Measurements from ENCODE around the gene SH3PXD2A. TPM values are rescaled to one million over a fixed set of nuclear protein-coding genes. Genes with fewer than 3 reads are reported as not detected.

Gene SH3PXD2A
- total RNA-seq, 2 experiments from 2014 or later = 6.9 to 7.0 TPM

- no peak for TF ChIP-seq CTCF (IDR thresholded peaks at IDR 0.05)
- H3K9me3 Mint-ChIP-seq = no peaks in the 10 kb centered on the region
- no peaks in the 10 kb centered on the region for H3K9me3 ChIP-seq (ENCODE audit: control insufficient read depth in 1 of 2, insufficient read depth in 1 of 2, low read length in 2 of 2)
- CTCF ChIA-PET = no interaction called here
- no peak overlapping the region for H3K4me3 Mint-ChIP-seq
- no peaks in the 10 kb centered on the region for H3K27me3 Mint-ChIP-seq
- no peak overlapping the region for H3K27ac ChIP-seq (ENCODE audit: low read depth in 1 of 2, low read length in 2 of 2)
- H3K4me1 Mint-ChIP-seq (ENCODE audit: low read depth) = peaks cover 16% of the 10 kb centered on the region
- no peak for ATAC-seq (ENCODE audit: poor library complexity)
- no peaks in the 10 kb centered on the region for H3K36me3 Mint-ChIP-seq (ENCODE audit: low read depth)
- peak overlapping the region; percentile 95 for H3K27ac Mint-ChIP-seq
- H3K27me3 ChIP-seq (ENCODE audit: control insufficient read depth in 1 of 2, insufficient read depth in 2 of 2, low read length in 2 of 2) = no peaks in the 10 kb centered on the region
- peaks cover 29% of the 10 kb centered on the region for H3K4me1 ChIP-seq (ENCODE audit: insufficient read depth, low read length)
- H3K4me3 ChIP-seq (ENCODE audit: low read length) = no peak overlapping the region
- no peak for DNase-seq
- POLR2A ChIA-PET = no interaction called here
- intact Hi-C loops (cut with DNase I, micrococcal nuclease) = no loop called here
- no peaks in the 10 kb centered on the region for H3K36me3 ChIP-seq (ENCODE audit: insufficient read depth, low read length)
Observed at GRCh38 chr10:103676058-103676785, 179.2 kb downstream of the SH3PXD2A start.

GRCh38 chr10:103673606-103674005 is 181.8 kb downstream of the SH3PXD2A start:
- no peaks in the 10 kb centered on the region for H3K9me3 Mint-ChIP-seq
- Histone ChIP-seq H3K27me3 (ENCODE audit: control insufficient read depth in 1 of 2, insufficient read depth in 2 of 2, low read length in 2 of 2) (no peaks in the 10 kb centered on the region), H3K9me3 (ENCODE audit: control insufficient read depth in 1 of 2, insufficient read depth in 1 of 2, low read length in 2 of 2) (no peaks in the 10 kb centered on the region), H3K27ac (ENCODE audit: low read depth in 1 of 2, low read length in 2 of 2) (no peak overlapping the region), H3K4me3 (ENCODE audit: low read length) (no peak overlapping the region), H3K36me3 (ENCODE audit: insufficient read depth, low read length) (no peaks in the 10 kb centered on the region), H3K4me1 (ENCODE audit: insufficient read depth, low read length) (peaks cover 29% of the 10 kb centered on the region)
- CTCF ChIA-PET = interaction anchor here (0.7 kb wide), 1 partner anchor 67 kb away, joined by 3 read pairs; no protein-coding TSS in a partner anchor
- ATAC-seq (ENCODE audit: poor library complexity) = no peak
- TF ChIP-seq CTCF (IDR thresholded peaks at IDR 0.05) = no peak
- DNase-seq = no peak
- peaks cover 30% of the 10 kb centered on the region for H3K4me1 Mint-ChIP-seq (ENCODE audit: low read depth)
- POLR2A ChIA-PET = no interaction called here
- H3K4me3 Mint-ChIP-seq = no peak overlapping the region
- no peaks in the 10 kb centered on the region for H3K36me3 Mint-ChIP-seq (ENCODE audit: low read depth)
- H3K27me3 Mint-ChIP-seq = no peaks in the 10 kb centered on the region
- intact Hi-C loops (cut with DNase I, micrococcal nuclease) = no loop called here
- no peak overlapping the region for H3K27ac Mint-ChIP-seq

DNA sequence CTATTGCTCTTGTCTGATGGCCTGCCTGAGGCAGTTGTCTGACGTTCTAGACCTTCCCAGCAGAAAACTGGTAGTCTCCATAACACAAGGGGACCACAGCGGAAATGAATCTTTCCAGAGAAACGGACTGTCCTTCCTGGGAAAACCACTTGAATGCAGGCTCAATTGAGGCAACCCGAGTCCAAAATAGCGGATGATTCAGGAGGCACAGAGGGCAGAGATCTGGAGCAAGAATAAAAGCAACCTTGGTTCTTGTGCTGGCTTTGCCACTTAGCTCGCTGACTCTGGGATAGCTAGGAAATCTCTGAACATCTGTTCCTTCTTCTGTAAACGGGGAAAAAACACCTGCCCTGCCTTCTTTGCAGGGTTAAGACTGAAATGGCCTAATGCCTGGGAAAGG is 183.0 kb downstream of the SH3PXD2A start:
- peaks cover 23% of the 10 kb centered on the region for H3K4me1 Mint-ChIP-seq (ENCODE audit: low read depth)
- Histone ChIP-seq H3K27me3 (ENCODE audit: control insufficient read depth in 1 of 2, insufficient read depth in 2 of 2, low read length in 2 of 2) (no peaks in the 10 kb centered on the region), H3K9me3 (ENCODE audit: control insufficient read depth in 1 of 2, insufficient read depth in 1 of 2, low read length in 2 of 2) (no peaks in the 10 kb centered on the region), H3K4me1 (ENCODE audit: insufficient read depth, low read length) (peaks cover 23% of the 10 kb centered on the region), H3K36me3 (ENCODE audit: insufficient read depth, low read length) (no peaks in the 10 kb centered on the region), H3K27ac (ENCODE audit: low read depth in 1 of 2, low read length in 2 of 2) (no peak overlapping the region), H3K4me3 (ENCODE audit: low read length) (no peak overlapping the region)
- no peak for TF ChIP-seq CTCF (IDR thresholded peaks at IDR 0.05)
- no peaks in the 10 kb centered on the region for H3K9me3 Mint-ChIP-seq
- POLR2A ChIA-PET = no interaction called here
- CTCF ChIA-PET = no interaction called here
- intact Hi-C loops (cut with DNase I, micrococcal nuclease) = no loop called here
- H3K27ac Mint-ChIP-seq = no peak overlapping the region
- H3K27me3 Mint-ChIP-seq = no peaks in the 10 kb centered on the region
- H3K36me3 Mint-ChIP-seq (ENCODE audit: low read depth) = no peaks in the 10 kb centered on the region
- H3K4me3 Mint-ChIP-seq = no peak overlapping the region
- ATAC-seq (ENCODE audit: poor library complexity) = no peak
- no peak for DNase-seq
